ENCODE measurements around the gene BRINP2.

DNA sequence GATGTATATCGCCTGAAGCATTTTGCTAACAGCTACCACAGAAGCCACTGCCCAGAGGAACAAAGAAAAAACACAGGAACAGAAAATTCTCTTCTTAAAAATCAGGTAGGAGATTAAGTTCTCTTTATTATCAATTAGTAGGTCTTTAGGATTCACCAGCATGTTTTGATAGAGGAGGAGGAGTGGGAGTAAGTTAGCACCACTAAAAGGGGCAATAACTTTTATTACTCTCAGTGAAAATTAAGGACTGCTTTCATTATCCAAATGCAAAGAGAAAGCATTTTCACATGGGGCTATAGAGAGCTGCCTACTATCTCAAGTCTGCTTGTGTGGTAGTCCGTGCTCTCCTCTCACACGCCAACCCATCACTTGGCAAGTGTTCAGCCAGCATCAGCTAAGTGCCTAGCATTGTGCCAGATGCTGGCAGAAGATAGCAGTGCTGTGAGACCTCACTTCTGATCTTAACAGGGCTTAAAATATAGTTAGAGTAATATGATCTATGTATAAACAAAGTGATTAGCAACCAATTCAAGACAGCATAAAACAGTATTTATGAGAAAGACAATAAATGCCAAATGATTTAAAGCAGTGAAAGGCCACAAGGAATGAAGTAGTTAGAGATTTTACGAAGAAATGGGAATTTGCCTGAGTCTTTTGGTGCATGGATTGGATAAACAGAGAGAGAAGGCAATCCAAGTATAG is 46.0 kb upstream of the BRINP2 start:
- TF ChIP-seq GATA2 (IDR thresholded peaks at IDR 0.05; ENCODE audit: low read depth, low read length) (no peak), GATA3 (IDR thresholded peaks at IDR 0.05; ENCODE audit: low read depth, low read length) (no peak)

Measured in SH-SY5Y (cell line).